Endothelial cell (in vitro differentiated cells): Measurements from ENCODE around the gene C9orf152. TPM values are rescaled to one million over a fixed set of nuclear protein-coding genes. Genes with fewer than 3 reads are reported as not detected.
"Not testable (repeated sequence)": the region's sequence is repeated elsewhere in the genome, so short reads cannot be mapped to it uniquely, and the experiment has no call there.

Experiments
- DNase-seq: peaks from one replicate; pipeline ENCODE4 v3.0.0; 2021; ENCODE audit warnings: low spot score
- H3K27ac Mint-ChIP-seq: one replicate; pipeline ENCODE4 v1.8.0; 2021; ENCODE audit warnings: mixed read lengths, inconsistent platforms; ENCODE audit not compliant: unreplicated experiment
- H3K27me3 Mint-ChIP-seq: one replicate; pipeline ENCODE4 v1.8.0; 2021; ENCODE audit warnings: mild to moderate bottlenecking, moderate library complexity, mixed read lengths, inconsistent platforms; ENCODE audit not compliant: unreplicated experiment
- H3K36me3 Mint-ChIP-seq: one replicate; pipeline ENCODE4 v1.8.0; 2021; ENCODE audit warnings: mild to moderate bottlenecking, low read depth, mixed read lengths, inconsistent platforms; ENCODE audit not compliant: unreplicated experiment
- H3K4me1 Mint-ChIP-seq: one replicate; pipeline ENCODE4 v1.8.0; 2021; ENCODE audit warnings: mild to moderate bottlenecking, mixed read lengths, inconsistent platforms; ENCODE audit not compliant: unreplicated experiment
- H3K4me3 Mint-ChIP-seq: one replicate; pipeline ENCODE4 v1.8.0; 2021; ENCODE audit warnings: mild to moderate bottlenecking, mixed read lengths, inconsistent platforms; ENCODE audit not compliant: unreplicated experiment
- H3K9me3 Mint-ChIP-seq: one replicate; pipeline ENCODE4 v1.8.0; 2021; ENCODE audit warnings: mixed read lengths, inconsistent platforms; ENCODE audit not compliant: unreplicated experiment
- CTCF ChIP-seq: fragments of 200-600 bp; sonication (generic); IDR thresholded peaks from one replicate; pipeline ENCODE4 v1.5.0; 2021; ENCODE audit warnings: antibody characterized with exemption; ENCODE audit not compliant: unreplicated experiment
- total RNA-seq: library from RNA; stranded (reverse); fragmentation: NEBNext Ultra II Directional; extraction: Animal tissue kit (Norgen Biotek cat#: 25700); gene quantifications from one replicate; pipeline ENCODE4 v1.2.1, GENCODE V29; 2021; ENCODE audit not compliant: unreplicated experiment

The C9orf152 gene
- total RNA-seq, 1 donor from 2014 or later, result not detected

GRCh38 chr9:110206389-110206788 is 1.6 kb downstream of the C9orf152 start:
- TF ChIP-seq CTCF, result no peak
- Mint-ChIP-seq H3K36me3 (peaks cover 1% of the 10 kb centered on the region), H3K4me1 (no peaks in the 10 kb centered on the region), H3K9me3 (no peaks in the 10 kb centered on the region), H3K27ac (no peak overlapping the region), H3K27me3 (peaks cover 6% of the 10 kb centered on the region), H3K4me3 (no peak overlapping the region)
- no peak for DNase-seq

- H3K4me3 Mint-ChIP-seq, DNase-seq, H3K4me1 Mint-ChIP-seq, H3K9me3 Mint-ChIP-seq, H3K27me3 Mint-ChIP-seq, H3K36me3 Mint-ChIP-seq, H3K27ac Mint-ChIP-seq: not testable (repeated sequence)
These were observed 2.3 kb downstream of the C9orf152 start for GRCh38 chr9:110205612-110206011.

GRCh38 chr9:110202232-110202631 is 5.7 kb downstream of the C9orf152 start:
- no peak for DNase-seq
- Mint-ChIP-seq H3K4me3 (no peak overlapping the region), H3K27me3 (peaks cover 4% of the 10 kb centered on the region), H3K27ac (no peak overlapping the region), H3K4me1 (peaks cover 5% of the 10 kb centered on the region), H3K36me3 (no peaks in the 10 kb centered on the region), H3K9me3 (no peaks in the 10 kb centered on the region)
- no peak for TF ChIP-seq CTCF

- Mint-ChIP-seq H3K4me3 (no peak overlapping the region), H3K27ac (no peak overlapping the region), H3K27me3 (peaks cover 4% of the 10 kb centered on the region), H3K9me3 (no peaks in the 10 kb centered on the region), H3K4me1 (peaks cover 5% of the 10 kb centered on the region), H3K36me3 (no peaks in the 10 kb centered on the region)
- no peak for DNase-seq
- no peak for TF ChIP-seq CTCF
These were observed 8.3 kb downstream of the C9orf152 start for GRCh38 chr9:110199643-110200042.

- no peak overlapping the region for H3K27ac Mint-ChIP-seq
- H3K36me3 Mint-ChIP-seq, result no peaks in the 10 kb centered on the region
- H3K4me1 Mint-ChIP-seq, result peaks cover 10% of the 10 kb centered on the region
- H3K27me3 Mint-ChIP-seq, result peaks cover 2% of the 10 kb centered on the region
- H3K4me3 Mint-ChIP-seq, result no peak overlapping the region
- TF ChIP-seq CTCF, result no peak
- no peaks in the 10 kb centered on the region for H3K9me3 Mint-ChIP-seq
- no peak for DNase-seq
These were observed 9.6 kb downstream of the C9orf152 start for GRCh38 chr9:110198357-110198756.
